Measurements from ENCODE around the gene SCN4A. TPM values are rescaled to one million over a fixed set of nuclear protein-coding genes. Genes with fewer than 3 reads are reported as not detected.
"Not testable (repeated sequence)": the region's sequence is repeated elsewhere in the genome, so short reads cannot be mapped to it uniquely, and the experiment has no call there.

The SCN4A gene
- total and polyA plus RNA-seq, 2 experiments from 2014 or later = 0.07 TPM; not detected in 1

GRCh38 chr17:63926164-63926563, 46.6 kb downstream of the SCN4A start:
- Histone ChIP-seq H2AFZ (no peak overlapping the region), H3K36me3 (replicated peaks; ENCODE audit: insufficient read depth, low read depth) (no peaks in the 10 kb centered on the region), H3K27me3 (no peaks in the 10 kb centered on the region), H4K20me1 (ENCODE audit: insufficient read depth, poor library complexity, severe bottlenecking) (no peaks in the 10 kb centered on the region), H3K27ac (no peak overlapping the region), H3K9me3 (ENCODE audit: low read depth) (no peaks in the 10 kb centered on the region), H3K9me2 (replicated peaks; ENCODE audit: insufficient read depth) (no peaks in the 10 kb centered on the region), H3K4me2 (no peak overlapping the region), H3K4me1 (ENCODE audit: insufficient read depth) (no peaks in the 10 kb centered on the region), H3K79me2 (no peaks in the 10 kb centered on the region), H3K4me3 (no peak overlapping the region)
- DNase-seq (ENCODE audit: low spot score) = no peak
- TF ChIP-seq CTCF (IDR thresholded peaks at IDR 0.05; ENCODE audit: poor library complexity) = no peak
- TF ChIP-seq EZH2 (IDR thresholded peaks at IDR 0.05; ENCODE audit: borderline replicate concordance) = no peak
- TF ChIP-seq EZH2phosphoT487 (IDR thresholded peaks at IDR 0.05; ENCODE audit: low read depth, severe bottlenecking, unreplicated experiment) = no peak
- 90% methylated on average over 2 of the region's 2 CpGs for WGBS (ENCODE audit: low lambda C conversion rate, missing lambda C conversion rate)

- WGBS (ENCODE audit: low lambda C conversion rate, missing lambda C conversion rate) = 73% methylated on average over 4 of the region's 5 CpGs
- TF ChIP-seq EZH2 (IDR thresholded peaks at IDR 0.05; ENCODE audit: borderline replicate concordance) (no peak), EZH2phosphoT487 (IDR thresholded peaks at IDR 0.05; ENCODE audit: low read depth, severe bottlenecking, unreplicated experiment) (no peak), CTCF (IDR thresholded peaks at IDR 0.05; ENCODE audit: poor library complexity) (no peak)
- Histone ChIP-seq H3K4me3 (no peak overlapping the region), H3K9me2 (replicated peaks; ENCODE audit: insufficient read depth) (no peaks in the 10 kb centered on the region), H3K79me2 (no peaks in the 10 kb centered on the region), H3K36me3 (replicated peaks; ENCODE audit: insufficient read depth, low read depth) (no peaks in the 10 kb centered on the region), H3K4me2 (no peak overlapping the region), H3K27me3 (no peaks in the 10 kb centered on the region), H4K20me1 (ENCODE audit: insufficient read depth, poor library complexity, severe bottlenecking) (no peaks in the 10 kb centered on the region), H3K27ac (no peak overlapping the region), H3K4me1 (ENCODE audit: insufficient read depth) (no peaks in the 10 kb centered on the region), H2AFZ (no peak overlapping the region), H3K9me3 (ENCODE audit: low read depth) (no peaks in the 10 kb centered on the region)
- DNase-seq (ENCODE audit: low spot score) = no peak
Measured at GRCh38 chr17:63925615-63926014, 47.1 kb downstream of the SCN4A start.

- DNase-seq (ENCODE audit: low spot score); H3K4me3 ChIP-seq; H3K9me2 ChIP-seq (replicated peaks; ENCODE audit: insufficient read depth); H2AFZ ChIP-seq; H3K79me2 ChIP-seq; H4K20me1 ChIP-seq (ENCODE audit: insufficient read depth, poor library complexity, severe bottlenecking); H3K36me3 ChIP-seq (replicated peaks; ENCODE audit: insufficient read depth, low read depth); H3K9me3 ChIP-seq (ENCODE audit: low read depth); H3K4me2 ChIP-seq; H3K27me3 ChIP-seq; H3K27ac ChIP-seq; H3K4me1 ChIP-seq (ENCODE audit: insufficient read depth): not testable (repeated sequence)
- 81% methylated on average over 9 of the region's 9 CpGs for WGBS (ENCODE audit: low lambda C conversion rate, missing lambda C conversion rate)
Measured at GRCh38 chr17:63922402-63922801, 50.3 kb downstream of the SCN4A start.

GRCh38 chr17:63920779-63921178, 51.9 kb downstream of the SCN4A start:
- not testable (repeated sequence) for DNase-seq (ENCODE audit: low spot score); H3K27me3 ChIP-seq
- WGBS (ENCODE audit: low lambda C conversion rate, missing lambda C conversion rate) = 88% methylated on average over 5 of the region's 5 CpGs

GRCh38 chr17:63920050-63920449, 52.7 kb downstream of the SCN4A start:
- not testable (repeated sequence) for H3K4me2 ChIP-seq; H2AFZ ChIP-seq; DNase-seq (ENCODE audit: low spot score); H3K27me3 ChIP-seq; H4K20me1 ChIP-seq (ENCODE audit: insufficient read depth, poor library complexity, severe bottlenecking); H3K36me3 ChIP-seq (replicated peaks; ENCODE audit: insufficient read depth, low read depth); H3K79me2 ChIP-seq; H3K9me2 ChIP-seq (replicated peaks; ENCODE audit: insufficient read depth); H3K4me1 ChIP-seq (ENCODE audit: insufficient read depth); H3K27ac ChIP-seq; H3K9me3 ChIP-seq (ENCODE audit: low read depth); H3K4me3 ChIP-seq
- 79% methylated on average over 6 of the region's 6 CpGs for WGBS (ENCODE audit: low lambda C conversion rate, missing lambda C conversion rate)

More at GRCh38 chr17:63920779-63921178, 51.9 kb downstream of the SCN4A start:
- H3K4me3 ChIP-seq; H2AFZ ChIP-seq; H3K9me3 ChIP-seq (ENCODE audit: low read depth); H3K4me1 ChIP-seq (ENCODE audit: insufficient read depth); H3K9me2 ChIP-seq (replicated peaks; ENCODE audit: insufficient read depth); H4K20me1 ChIP-seq (ENCODE audit: insufficient read depth, poor library complexity, severe bottlenecking); H3K36me3 ChIP-seq (replicated peaks; ENCODE audit: insufficient read depth, low read depth); H3K27ac ChIP-seq; H3K4me2 ChIP-seq; H3K79me2 ChIP-seq: not testable (repeated sequence)
